Testis (tissue), 3 donors: ENCODE data around the gene TTC21B. TPM values are rescaled to one million over a fixed set of nuclear protein-coding genes. Genes with fewer than 3 reads are reported as not detected.

Experiments
- DNase-seq: peaks from one replicate; pipeline ENCODE4 v3.0.0-alpha.2; 2019
- H3K27ac ChIP-seq, 2 donors: fragments of 200-600 bp; sonication (generic); one replicate each; pipeline ENCODE4 v1.5.1; 2019
- H3K27me3 ChIP-seq: fragments of 200-600 bp; sonication (generic); one replicate; pipeline ENCODE4 v1.5.1; 2019
- H3K36me3 ChIP-seq: fragments of 200-600 bp; sonication (generic); one replicate; pipeline ENCODE4 v1.5.1; 2017; ENCODE audit warnings: low read depth; ENCODE audit errors: missing control alignments
- H3K4me1 ChIP-seq: fragments of 200-600 bp; sonication (generic); one replicate; pipeline ENCODE4 v1.5.1; 2019
- H3K4me3 ChIP-seq, 2 donors: fragments of 200-600 bp; sonication (generic); one replicate each; pipeline ENCODE4 v1.5.1; 2017 to 2019
- H3K9me3 ChIP-seq: fragments of 200-600 bp; sonication (generic); one replicate; pipeline ENCODE4 v1.5.1; 2017
- CTCF ChIP-seq, 3 experiments: fragments of 450-650 bp in 2 of 3; fragments of 200-600 bp in 1 of 3; sonication (generic) in 1 of 3; IDR thresholded peaks; one replicate each; pipeline ENCODE4 v1.5.1; 2016 to 2019; ENCODE audit warnings: antibody characterized with exemption in 3 of 3, mild to moderate bottlenecking in 2 of 3, moderate library complexity in 1 of 3
- POLR2A ChIP-seq: fragments of 450-650 bp; IDR thresholded peaks from one replicate; pipeline ENCODE4 v1.6.1; 2017; ENCODE audit warnings: antibody characterized with exemption, mild to moderate bottlenecking, moderate library complexity
- WGBS, 2 donors: methylation state at CpG; one replicate each; pipeline ENCODE4 v1.1.5; 2018; 5-methylcytosine and 5-hydroxymethylcytosine counted together
- intact Hi-C: fragments of 100-400 bp; cut with DNase I; formaldehyde crosslinking; loops from one replicate; pipeline ENCODE4 v1.15.1; 2023; ENCODE audit warnings: low total_unique reads
- polyA plus RNA-seq: library from polyadenylated mRNA; stranded (reverse); fragments of 350-450 nt; fragmentation: Illumina TruSeq; extraction: RNeasy Lipid Tissue Mini Kit (QIAGEN cat#74804); gene quantifications from one replicate; pipeline ENCODE4 v1.2.3, GENCODE V29; 2014; ENCODE audit warnings: low read depth, low replicate concordance; ENCODE audit not compliant: insufficient read depth
- total RNA-seq, 2 donors: library from RNA; depleted of rRNA; stranded (reverse); fragments of >200 nt; gene quantifications; one replicate each; pipeline ENCODE4 v1.2.3, GENCODE V29; 2016

Gene TTC21B
- total and polyA plus RNA-seq, 3 donors from 2014 or later, result 11.1 to 50.9 (median 46.6) TPM

GRCh38 chr2:165905269-165905668, 48.3 kb downstream of the TTC21B start:
- H3K9me3 ChIP-seq, result no peaks in the 10 kb centered on the region
- TF ChIP-seq POLR2A, result no peak
- no peak overlapping the region for H3K4me3 ChIP-seq
- no peaks in the 10 kb centered on the region for H3K4me1 ChIP-seq
- intact Hi-C loops, result no loop called here
- H3K36me3 ChIP-seq, result no peaks in the 10 kb centered on the region
- no peak for DNase-seq
- H3K27me3 ChIP-seq, result no peaks in the 10 kb centered on the region
- WGBS, 2 donors, result 92 to 95% methylated on average over 1 of the region's 1 CpG
- no peak overlapping the region for H3K27ac ChIP-seq

GRCh38 chr2:165904432-165904831, 49.1 kb downstream of the TTC21B start:
- H3K27me3 ChIP-seq, result no peaks in the 10 kb centered on the region
- no peak for TF ChIP-seq POLR2A
- no peak for TF ChIP-seq CTCF (IDR thresholded peaks at IDR 0.05)
- H3K27ac ChIP-seq, result no peak overlapping the region
- H3K9me3 ChIP-seq, result no peaks in the 10 kb centered on the region
- intact Hi-C loops, result no loop called here
- WGBS, 2 donors, result 84 to 92% methylated on average over 2 of the region's 2 CpGs
- H3K4me1 ChIP-seq, result no peaks in the 10 kb centered on the region
- DNase-seq, result no peak
- no peaks in the 10 kb centered on the region for H3K36me3 ChIP-seq
- no peak overlapping the region for H3K4me3 ChIP-seq

DNA sequence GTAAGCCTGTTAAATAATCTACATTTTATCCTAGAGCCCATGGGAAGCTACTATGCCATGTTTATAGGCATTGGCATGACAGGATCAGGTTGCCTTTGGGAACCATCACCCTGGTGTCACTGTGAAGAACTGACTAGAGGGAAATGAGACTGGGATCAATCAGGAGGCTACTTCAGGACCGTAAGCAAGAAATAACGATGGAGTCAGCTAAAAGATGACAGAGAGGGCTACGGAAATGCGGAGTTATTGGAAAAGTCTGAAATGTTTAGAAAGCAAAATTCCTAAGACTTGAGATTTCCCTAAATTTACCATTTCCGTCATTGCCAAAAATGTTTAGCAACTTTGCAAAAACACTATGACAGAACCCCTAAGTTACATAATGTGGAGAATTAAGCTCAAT, 50.2 kb downstream of the TTC21B start:
- WGBS, 2 donors, result 93% methylated on average over 5 of the region's 5 CpGs
- TF ChIP-seq POLR2A (no peak), CTCF (IDR thresholded peaks at IDR 0.05) (no peak)
- Histone ChIP-seq H3K27ac (no peak overlapping the region), H3K36me3 (no peaks in the 10 kb centered on the region), H3K9me3 (no peaks in the 10 kb centered on the region), H3K27me3 (no peaks in the 10 kb centered on the region), H3K4me1 (no peaks in the 10 kb centered on the region), H3K4me3 (no peak overlapping the region)
- no peak for DNase-seq
- intact Hi-C loops, result no loop called here

GRCh38 chr2:165902934-165903333, 50.6 kb downstream of the TTC21B start:
- H3K27ac ChIP-seq, result no peak overlapping the region

DNA sequence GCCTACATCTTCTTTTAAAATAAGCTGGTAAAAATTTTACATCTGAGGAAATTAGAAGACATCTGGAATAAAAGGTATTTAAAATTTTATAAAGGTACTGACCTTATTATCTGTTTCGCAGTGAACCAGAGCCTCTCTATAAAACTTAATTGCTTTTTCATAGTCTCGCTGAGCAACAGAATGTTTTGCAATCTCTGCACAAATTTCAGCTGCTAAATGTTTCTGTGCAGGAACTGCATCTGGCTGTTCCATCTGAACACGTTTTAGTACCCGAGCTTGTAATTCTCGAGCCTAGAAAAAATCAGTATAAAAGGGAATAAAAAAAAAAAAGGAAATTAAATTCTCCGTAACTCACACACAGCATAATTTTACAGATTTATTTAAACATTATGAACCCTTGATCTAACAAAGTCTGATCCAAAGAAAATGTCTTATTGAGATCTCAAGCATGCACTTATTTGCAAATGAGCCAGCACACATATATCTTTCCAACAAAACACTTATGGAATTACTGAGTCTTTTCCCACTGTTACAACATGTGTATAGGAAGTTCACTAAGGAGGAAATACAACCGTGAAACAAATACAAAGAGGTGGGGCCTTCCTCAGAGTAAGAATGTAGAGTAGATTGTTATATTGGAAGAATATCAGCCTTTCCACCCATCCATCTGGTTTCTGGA, 51.8 kb downstream of the TTC21B start:
- intact Hi-C loops, result no loop called here
- TF ChIP-seq CTCF (IDR thresholded peaks at IDR 0.05), result no peak
- TF ChIP-seq POLR2A, result no peak
- H3K27ac ChIP-seq, result no peak overlapping the region
- H3K36me3 ChIP-seq, result no peaks in the 10 kb centered on the region
- no peaks in the 10 kb centered on the region for H3K27me3 ChIP-seq
- no peaks in the 10 kb centered on the region for H3K9me3 ChIP-seq
- no peak overlapping the region for H3K4me3 ChIP-seq
- WGBS, 2 donors, result 57 to 58% methylated on average over 7 of the region's 7 CpGs
- H3K4me1 ChIP-seq, result no peaks in the 10 kb centered on the region
- DNase-seq, result no peak

More at GRCh38 chr2:165902934-165903333, 50.6 kb downstream of the TTC21B start:
- DNase-seq, result no peak
- Histone ChIP-seq H3K9me3 (no peaks in the 10 kb centered on the region), H3K36me3 (no peaks in the 10 kb centered on the region), H3K4me1 (no peaks in the 10 kb centered on the region), H3K4me3 (no peak overlapping the region), H3K27me3 (no peaks in the 10 kb centered on the region)
- TF ChIP-seq CTCF (IDR thresholded peaks at IDR 0.05) (no peak), POLR2A (no peak)
- intact Hi-C loops, result no loop called here
